ENCODE results near the gene PDE9A.

PDE9A gene

GRCh38 chr21:42755031-42755665 lies 101.7 kb downstream of the PDE9A start:
- H3K79me2 ChIP-seq (ENCODE audit: control insufficient read depth, insufficient read depth, low read length, poor library complexity): no peaks in the 10 kb centered on the region
- H2BK120ac ChIP-seq (ENCODE audit: insufficient read depth, low read length, poor library complexity): no peak overlapping the region
- H3K9me3 ChIP-seq (ENCODE audit: insufficient read depth, low read depth, low read length): peaks cover 2% of the 10 kb centered on the region
- H3K23ac ChIP-seq (ENCODE audit: low read length): no peak overlapping the region
- no peak overlapping the region for H4K12ac ChIP-seq (ENCODE audit: low read depth, low read length)
- H3K4me3 ChIP-seq (ENCODE audit: low read depth, low read length): no peak overlapping the region
- H2BK5ac ChIP-seq (ENCODE audit: low read depth, low read length, poor library complexity): no peak overlapping the region
- no peak overlapping the region for H4K8ac ChIP-seq (ENCODE audit: low read depth, low read length)
- no CpG with 5 or more reads among the region's 14 CpGs for WGBS (ENCODE audit: extremely low coverage, insufficient coverage, insufficient read length)
- H3K9ac ChIP-seq (ENCODE audit: low read length): no peak overlapping the region
- H3K4me2 ChIP-seq (ENCODE audit: low read length): no peak overlapping the region
- DNase-seq: no peak
- H2AK5ac ChIP-seq (ENCODE audit: low read length): no peak overlapping the region
- H4K91ac ChIP-seq (ENCODE audit: low read depth, low read length): no peak overlapping the region
- H3K14ac ChIP-seq (ENCODE audit: low read length): no peak overlapping the region
- peaks cover 2 to 3% of the 10 kb centered on the region in 2 experiments for H3K4me1 ChIP-seq (ENCODE audit: control insufficient read depth in 1 of 2, insufficient read depth in 2 of 2, low read length in 2 of 2)
- H2BK12ac ChIP-seq (ENCODE audit: low read length): no peak overlapping the region
- no peak overlapping the region for H3K27ac ChIP-seq (ENCODE audit: low read depth, low read length)
- no peak overlapping the region for H3K4ac ChIP-seq (ENCODE audit: low read depth, low read length)
- no peak overlapping the region for H3K18ac ChIP-seq (ENCODE audit: low read length)
- no peaks in the 10 kb centered on the region for H3K79me1 ChIP-seq (ENCODE audit: low read length)
- peaks cover 10 to 20% of the 10 kb centered on the region in 2 experiments for H3K36me3 ChIP-seq (ENCODE audit: control insufficient read depth in 1 of 2, insufficient read depth in 2 of 2, low read length in 2 of 2)
- H3K27me3 ChIP-seq (ENCODE audit: insufficient read depth, low read length): no peaks in the 10 kb centered on the region
- no peak overlapping the region for H2AFZ ChIP-seq (ENCODE audit: insufficient read depth, low read length, poor library complexity)

- peaks cover under 1 to 2% of the 10 kb centered on the region in 2 experiments for H3K4me1 ChIP-seq (ENCODE audit: control insufficient read depth in 1 of 2, insufficient read depth in 2 of 2, low read length in 2 of 2)
- no peak overlapping the region for H4K12ac ChIP-seq (ENCODE audit: low read depth, low read length)
- no peak overlapping the region for H2BK120ac ChIP-seq (ENCODE audit: insufficient read depth, low read length, poor library complexity)
- no peaks in the 10 kb centered on the region for H3K79me1 ChIP-seq (ENCODE audit: low read length)
- no peak overlapping the region for H3K27ac ChIP-seq (ENCODE audit: low read depth, low read length)
- H3K4me2 ChIP-seq (ENCODE audit: low read length): no peak overlapping the region
- H3K9ac ChIP-seq (ENCODE audit: low read length): no peak overlapping the region
- H3K23ac ChIP-seq (ENCODE audit: low read length): no peak overlapping the region
- no peak overlapping the region for H2AK5ac ChIP-seq (ENCODE audit: low read length)
- no peak overlapping the region for H2BK12ac ChIP-seq (ENCODE audit: low read length)
- no peak overlapping the region for H2BK5ac ChIP-seq (ENCODE audit: low read depth, low read length, poor library complexity)
- H3K79me2 ChIP-seq (ENCODE audit: control insufficient read depth, insufficient read depth, low read length, poor library complexity): no peaks in the 10 kb centered on the region
- DNase-seq: no peak
- no peak overlapping the region for H3K18ac ChIP-seq (ENCODE audit: low read length)
- H3K14ac ChIP-seq (ENCODE audit: low read length): no peak overlapping the region
- no peak overlapping the region for H4K8ac ChIP-seq (ENCODE audit: low read depth, low read length)
- H3K9me3 ChIP-seq (ENCODE audit: insufficient read depth, low read depth, low read length): peaks cover 2% of the 10 kb centered on the region
- peaks cover 10 to 25% of the 10 kb centered on the region in 2 experiments for H3K36me3 ChIP-seq (ENCODE audit: control insufficient read depth in 1 of 2, insufficient read depth in 2 of 2, low read length in 2 of 2)
- no CpG with 5 or more reads among the region's 20 CpGs for WGBS (ENCODE audit: extremely low coverage, insufficient coverage, insufficient read length)
- H3K4ac ChIP-seq (ENCODE audit: low read depth, low read length): no peak overlapping the region
- H3K27me3 ChIP-seq (ENCODE audit: insufficient read depth, low read length): no peaks in the 10 kb centered on the region
- no peak overlapping the region for H2AFZ ChIP-seq (ENCODE audit: insufficient read depth, low read length, poor library complexity)
- H3K4me3 ChIP-seq (ENCODE audit: low read depth, low read length): no peak overlapping the region
- no peak overlapping the region for H4K91ac ChIP-seq (ENCODE audit: low read depth, low read length)
Measured at GRCh38 chr21:42755766-42756579, 102.6 kb downstream of the PDE9A start.

- Histone ChIP-seq H3K36me3 (ENCODE audit: control insufficient read depth in 1 of 2, insufficient read depth in 2 of 2, low read length in 2 of 2) (peaks cover 10 to 25% of the 10 kb centered on the region in 2 experiments), H4K91ac (ENCODE audit: low read depth, low read length) (no peak overlapping the region), H3K4me1 (ENCODE audit: control insufficient read depth in 1 of 2, insufficient read depth in 2 of 2, low read length in 2 of 2) (peaks cover 0 to 2% of the 10 kb centered on the region in 2 experiments), H2AFZ (ENCODE audit: insufficient read depth, low read length, poor library complexity) (no peak overlapping the region), H3K27me3 (ENCODE audit: insufficient read depth, low read length) (no peaks in the 10 kb centered on the region), H2AK5ac (ENCODE audit: low read length) (no peak overlapping the region), H3K79me2 (ENCODE audit: control insufficient read depth, insufficient read depth, low read length, poor library complexity) (no peaks in the 10 kb centered on the region), H3K4me2 (ENCODE audit: low read length) (no peak overlapping the region), H3K9ac (ENCODE audit: low read length) (no peak overlapping the region), H2BK120ac (ENCODE audit: insufficient read depth, low read length, poor library complexity) (no peak overlapping the region), H3K4ac (ENCODE audit: low read depth, low read length) (no peak overlapping the region), H3K9me3 (ENCODE audit: insufficient read depth, low read depth, low read length) (peaks cover 2% of the 10 kb centered on the region), H2BK5ac (ENCODE audit: low read depth, low read length, poor library complexity) (no peak overlapping the region), H3K4me3 (ENCODE audit: low read depth, low read length) (no peak overlapping the region), H3K18ac (ENCODE audit: low read length) (no peak overlapping the region), H3K23ac (ENCODE audit: low read length) (no peak overlapping the region), H3K79me1 (ENCODE audit: low read length) (no peaks in the 10 kb centered on the region), H3K27ac (ENCODE audit: low read depth, low read length) (no peak overlapping the region), H2BK12ac (ENCODE audit: low read length) (no peak overlapping the region), H4K12ac (ENCODE audit: low read depth, low read length) (no peak overlapping the region), H4K8ac (ENCODE audit: low read depth, low read length) (no peak overlapping the region), H3K14ac (ENCODE audit: low read length) (no peak overlapping the region)
- no CpG with 5 or more reads among the region's 24 CpGs for WGBS (ENCODE audit: extremely low coverage, insufficient coverage, insufficient read length)
- no peak for DNase-seq
Measured at GRCh38 chr21:42756580-42757250, 103.3 kb downstream of the PDE9A start.

- no peak overlapping the region for H2AK5ac ChIP-seq (ENCODE audit: low read length)
- H3K9ac ChIP-seq (ENCODE audit: low read length): no peak overlapping the region
- no peak overlapping the region for H2AFZ ChIP-seq (ENCODE audit: insufficient read depth, low read length, poor library complexity)
- H3K27me3 ChIP-seq (ENCODE audit: insufficient read depth, low read length): no peaks in the 10 kb centered on the region
- no peak overlapping the region for H3K4me2 ChIP-seq (ENCODE audit: low read length)
- WGBS (ENCODE audit: extremely low coverage, insufficient coverage, insufficient read length): no CpG with 5 or more reads among the region's 10 CpGs
- peaks cover 2% of the 10 kb centered on the region for H3K9me3 ChIP-seq (ENCODE audit: insufficient read depth, low read depth, low read length)
- H2BK5ac ChIP-seq (ENCODE audit: low read depth, low read length, poor library complexity): no peak overlapping the region
- H3K36me3 ChIP-seq (ENCODE audit: control insufficient read depth in 1 of 2, insufficient read depth in 2 of 2, low read length in 2 of 2): peaks cover 17 to 28% of the 10 kb centered on the region in 2 experiments
- no peak overlapping the region for H3K4me3 ChIP-seq (ENCODE audit: low read depth, low read length)
- H3K23ac ChIP-seq (ENCODE audit: low read length): no peak overlapping the region
- no peak overlapping the region for H4K91ac ChIP-seq (ENCODE audit: low read depth, low read length)
- H3K4me1 ChIP-seq (ENCODE audit: control insufficient read depth in 1 of 2, insufficient read depth in 2 of 2, low read length in 2 of 2): peaks cover 0 to 2% of the 10 kb centered on the region in 2 experiments
- H3K27ac ChIP-seq (ENCODE audit: low read depth, low read length): no peak overlapping the region
- H2BK120ac ChIP-seq (ENCODE audit: insufficient read depth, low read length, poor library complexity): no peak overlapping the region
- H4K12ac ChIP-seq (ENCODE audit: low read depth, low read length): no peak overlapping the region
- H3K14ac ChIP-seq (ENCODE audit: low read length): no peak overlapping the region
- no peak for DNase-seq
- H3K4ac ChIP-seq (ENCODE audit: low read depth, low read length): no peak overlapping the region
- no peaks in the 10 kb centered on the region for H3K79me1 ChIP-seq (ENCODE audit: low read length)
- no peak overlapping the region for H4K8ac ChIP-seq (ENCODE audit: low read depth, low read length)
- H3K18ac ChIP-seq (ENCODE audit: low read length): no peak overlapping the region
- H2BK12ac ChIP-seq (ENCODE audit: low read length): no peak overlapping the region
- H3K79me2 ChIP-seq (ENCODE audit: control insufficient read depth, insufficient read depth, low read length, poor library complexity): no peaks in the 10 kb centered on the region
Measured at GRCh38 chr21:42757422-42757821, 104.0 kb downstream of the PDE9A start.

Measured in trophoblast cell (in vitro differentiated cells and primary cell).